H9 (cell line): Measurements from ENCODE around the gene ANXA9. TPM values are rescaled to one million over a fixed set of nuclear protein-coding genes. Genes with fewer than 3 reads are reported as not detected.

Source experiments
- DNase-seq: peaks from one replicate; pipeline ENCODE4 v3.0.0-alpha.2; 2017
- H2AFZ ChIP-seq: one replicate; pipeline ENCODE4 v1.6.1; 2013; ENCODE audit warnings: mild to moderate bottlenecking, low read length, control low read depth, moderate library complexity
- H2AK5ac ChIP-seq: 2 replicates; pipeline ENCODE4 v1.6.1; 2013; ENCODE audit warnings: low read length, control low read depth, mixed read lengths; ENCODE audit not compliant: insufficient read length
- H2BK120ac ChIP-seq: one replicate; pipeline ENCODE4 v1.6.1; 2013; ENCODE audit warnings: low read depth, mild to moderate bottlenecking, low read length, control low read depth, inconsistent platforms; ENCODE audit not compliant: poor library complexity, severe bottlenecking
- H2BK12ac ChIP-seq: 2 replicates; pipeline ENCODE4 v1.6.1; 2013; ENCODE audit warnings: low read length, control low read depth, mixed read lengths, low read depth; ENCODE audit not compliant: insufficient read length
- H2BK15ac ChIP-seq: 2 replicates; pipeline ENCODE4 v1.6.1; 2013; ENCODE audit warnings: low read depth, low read length, control low read depth
- H2BK20ac ChIP-seq: one replicate; pipeline ENCODE4 v1.6.1; 2013; ENCODE audit warnings: low read depth, mild to moderate bottlenecking, low read length, control low read depth, inconsistent platforms; ENCODE audit not compliant: poor library complexity, severe bottlenecking
- H2BK5ac ChIP-seq: 2 replicates; pipeline ENCODE4 v1.6.1; 2013; ENCODE audit warnings: low read length, control low read depth, mixed read lengths; ENCODE audit not compliant: insufficient read length
- H3K14ac ChIP-seq: 2 replicates; pipeline ENCODE4 v1.6.1; 2013; ENCODE audit warnings: low read length, control low read depth; ENCODE audit not compliant: insufficient read depth
- H3K18ac ChIP-seq: 2 replicates; pipeline ENCODE4 v1.6.1; 2013; ENCODE audit warnings: low read depth, mild to moderate bottlenecking, mixed read lengths, low read length, control low read depth; ENCODE audit not compliant: insufficient read length
- H3K23ac ChIP-seq: 2 replicates; pipeline ENCODE4 v1.6.1; 2013; ENCODE audit warnings: low read length, control low read depth, mixed read lengths, low read depth; ENCODE audit not compliant: insufficient read length
- H3K23me2 ChIP-seq: 2 replicates; pipeline ENCODE4 v1.6.1; 2013; ENCODE audit warnings: low read depth, mild to moderate bottlenecking, mixed read lengths, low read length, control low read depth; ENCODE audit not compliant: insufficient read length, poor library complexity, severe bottlenecking
- H3K27ac ChIP-seq: 2 replicates; pipeline ENCODE4 v1.5.1; 2013; ENCODE audit warnings: low read length, control low read depth, mixed read lengths, low read depth; ENCODE audit not compliant: insufficient read length
- H3K27me3 ChIP-seq: 2 replicates; pipeline ENCODE4 v1.6.1; 2013; ENCODE audit warnings: low read length, control low read depth, inconsistent platforms; ENCODE audit not compliant: insufficient read depth
- H3K4ac ChIP-seq: 2 replicates; pipeline ENCODE4 v1.6.1; 2013; ENCODE audit warnings: low read depth, mild to moderate bottlenecking, control low read depth, inconsistent platforms, low read length, moderate library complexity
- H3K4me1 ChIP-seq: 2 replicates; pipeline ENCODE4 v1.6.1; 2013; ENCODE audit warnings: low read length, control low read depth, inconsistent platforms; ENCODE audit not compliant: insufficient read depth
- H3K4me2 ChIP-seq: 2 replicates; pipeline ENCODE4 v1.6.1; 2013; ENCODE audit warnings: low read length, control low read depth, mixed read lengths; ENCODE audit not compliant: insufficient read length, insufficient read depth
- H3K56ac ChIP-seq: 2 replicates; pipeline ENCODE4 v1.6.1; 2013; ENCODE audit warnings: low read depth, mild to moderate bottlenecking, mixed read lengths, low read length, control low read depth; ENCODE audit not compliant: insufficient read length
- H3K79me1 ChIP-seq: 2 replicates; pipeline ENCODE4 v1.6.1; 2013; ENCODE audit warnings: low read depth, mild to moderate bottlenecking, moderate library complexity, low read length, control low read depth, inconsistent platforms; ENCODE audit not compliant: insufficient read depth, poor library complexity, severe bottlenecking
- H3K79me2 ChIP-seq: 2 replicates; pipeline ENCODE4 v1.6.1; 2013; ENCODE audit warnings: low read length, control low read depth, inconsistent platforms; ENCODE audit not compliant: insufficient read depth
- H3K9ac ChIP-seq: 2 replicates; pipeline ENCODE4 v1.6.1; 2013; ENCODE audit warnings: low read length, control low read depth, mixed read lengths; ENCODE audit not compliant: insufficient read length; ENCODE audit errors: extremely low read depth
- H3K9me3 ChIP-seq: one replicate; pipeline ENCODE4 v1.6.1; 2013; ENCODE audit warnings: low read depth, low read length, inconsistent platforms; ENCODE audit not compliant: control insufficient read depth
- H3T11ph ChIP-seq: one replicate; pipeline ENCODE4 v1.6.1; 2013; ENCODE audit warnings: mild to moderate bottlenecking, low read length, control low read depth, inconsistent platforms
- H4K20me1 ChIP-seq: one replicate; pipeline ENCODE4 v1.6.1; 2013; ENCODE audit not compliant: control insufficient read depth, insufficient read length, insufficient read depth
- H4K5ac ChIP-seq: 2 replicates; pipeline ENCODE4 v1.6.1; 2013; ENCODE audit warnings: low read depth, mild to moderate bottlenecking, mixed read lengths, low read length, control low read depth; ENCODE audit not compliant: insufficient read length
- H4K8ac ChIP-seq: replicated peaks from 2 replicates; pipeline ENCODE4 v1.6.1; 2013; ENCODE audit warnings: low read length, control low read depth, mixed read lengths, low read depth; ENCODE audit not compliant: insufficient read length
- H4K91ac ChIP-seq: 2 replicates; pipeline ENCODE4 v1.6.1; 2013; ENCODE audit warnings: low read depth, mild to moderate bottlenecking, moderate library complexity, mixed read lengths, low read length, control low read depth; ENCODE audit not compliant: insufficient read length
- H3K27ac Mint-ChIP-seq, 3 experiments: 2 replicates in 2 of 3; 3 replicates in 1 of 3; pipeline ENCODE4 v1.8.0; 2020 to 2021; ENCODE audit warnings: mixed read lengths in 3 of 3, mild to moderate bottlenecking in 1 of 3, moderate library complexity in 1 of 3
- H3K27me3 Mint-ChIP-seq: 2 replicates; pipeline ENCODE4 v1.8.0; 2021; ENCODE audit warnings: low read depth, mild to moderate bottlenecking, moderate library complexity, mixed read lengths
- H3K36me3 Mint-ChIP-seq, 3 experiments: 2 replicates in 2 of 3; 3 replicates in 1 of 3; pipeline ENCODE4 v1.8.0; 2020 to 2021; ENCODE audit warnings: low read depth in 3 of 3, mixed read lengths in 3 of 3; ENCODE audit not compliant: insufficient read depth in 1 of 3
- H3K4me1 Mint-ChIP-seq, 2 experiments: 2 replicates each; pipeline ENCODE4 v1.8.0; 2020; ENCODE audit warnings: mixed read lengths in 2 of 2
- H3K4me3 Mint-ChIP-seq, 2 experiments: 2 replicates in 1 of 2; 3 replicates in 1 of 2; pipeline ENCODE4 v1.8.0; 2020 to 2021; ENCODE audit warnings: mild to moderate bottlenecking in 2 of 2, mixed read lengths in 2 of 2, moderate library complexity in 1 of 2
- H3K9me3 Mint-ChIP-seq, 2 experiments: 2 replicates in 1 of 2; 3 replicates in 1 of 2; pipeline ENCODE4 v1.8.0; 2020; ENCODE audit warnings: mild to moderate bottlenecking in 2 of 2, mixed read lengths in 2 of 2, moderate library complexity in 1 of 2
- CTCF ChIP-seq: fragments of 200-600 bp; sonication (generic); conservative IDR thresholded peaks from 3 replicates; pipeline ENCODE4 v1.8.0; 2021; ENCODE audit warnings: antibody characterized with exemption, mild to moderate bottlenecking
- WGBS: extraction: QIAGEN DNeasy Blood & Tissue Kit; methylation state at CpG from one replicate; pipeline ENCODE4 v1.1.7; 2013; ENCODE audit warnings: missing lambda C conversion rate, low lambda C conversion rate, mixed read lengths; ENCODE audit not compliant: insufficient read length; ENCODE audit errors: extremely low coverage; 5-methylcytosine and 5-hydroxymethylcytosine counted together
- total RNA-seq: library from RNA; stranded (reverse); gene quantifications from 2 replicates; pipeline ENCODE4 v1.2.1, GENCODE V29; 2021

Gene ANXA9
- total RNA-seq, 1 experiment from 2014 or later, result 0.92 TPM

- H3K36me3 Mint-ChIP-seq, result peaks cover 33 to 49% (median 46%) of the 10 kb centered on the region in 3 experiments
- Histone ChIP-seq H3K56ac (no peak overlapping the region), H3K79me2 (peaks cover 31% of the 10 kb centered on the region; the same call in 1 of the 2 replicates), H4K8ac (no peak overlapping the region), H3T11ph (no peak overlapping the region), H3K14ac (no peak overlapping the region), H3K9me3 (no peaks in the 10 kb centered on the region), H3K9ac (no peak overlapping the region), H3K27me3 (no peaks in the 10 kb centered on the region), H2BK20ac (no peak overlapping the region), H3K27ac (no peak overlapping the region), H2AK5ac (no peak overlapping the region), H3K18ac (no peak overlapping the region), H2BK12ac (no peak overlapping the region), H3K4ac (no peak overlapping the region), H3K4me1 (peaks cover 6% of the 10 kb centered on the region), H2BK5ac (no peak overlapping the region), H3K79me1 (no peaks in the 10 kb centered on the region), H4K20me1 (no peaks in the 10 kb centered on the region), H3K23me2 (peaks cover 6% of the 10 kb centered on the region), H2AFZ (no peak overlapping the region), H2BK15ac (no peak overlapping the region), H3K23ac (no peak overlapping the region), H3K4me2 (no peak overlapping the region), H4K5ac (no peak overlapping the region), H2BK120ac (no peak overlapping the region), H4K91ac (no peak overlapping the region)
- peaks cover 43 to 45% of the 10 kb centered on the region in 2 experiments for H3K4me1 Mint-ChIP-seq
- no peak overlapping the region; a peak in 1 of 7 replicates for H3K27ac Mint-ChIP-seq
- no peak overlapping the region for H3K4me3 Mint-ChIP-seq
- no peaks in the 10 kb centered on the region; the same call in 1 of the 2 replicates for H3K27me3 Mint-ChIP-seq
- no CpG with 5 or more reads among the region's 3 CpGs for WGBS
- no peak for DNase-seq
- no peak for TF ChIP-seq CTCF
- no peaks in the 10 kb centered on the region for H3K9me3 Mint-ChIP-seq
Observed at GRCh38 chr1:150969626-150970025, 12.5 kb upstream of the ANXA9 start.
